Psoas muscle (tissue), 8 donors: ENCODE results near the gene SRMS. TPM values are rescaled to one million over a fixed set of nuclear protein-coding genes. Genes with fewer than 3 reads are reported as not detected.

Experiments
- ATAC-seq, 4 donors: fragments of 200-7000 bp; cut with Tn5 transposase; one replicate each; pipeline ENCODE4 v1.9.1; 2020; ENCODE audit warnings: moderate library complexity in 3 of 4, mild to moderate bottlenecking in 2 of 4
- DNase-seq, 2 donors: peaks; one replicate each; pipeline ENCODE4 v3.0.0-alpha.2; 2020
- H3K27ac ChIP-seq: fragments of 200-600 bp; one replicate; pipeline ENCODE4 v1.8.0; 2022
- H3K27me3 ChIP-seq, 3 donors: fragments of 200-600 bp in 1 of 3; one replicate each; pipeline versions ENCODE4 v1.6.1 to v1.8.0; 2013 to 2022; ENCODE audit warnings: low read length in 2 of 3, mild to moderate bottlenecking in 2 of 3, moderate library complexity in 1 of 3; ENCODE audit not compliant: insufficient read depth in 3 of 3
- H3K36me3 ChIP-seq, 2 donors: fragments of 200-600 bp in 1 of 2; one replicate each; pipeline versions ENCODE4 v1.6.1 to v1.8.0; 2013 to 2022; ENCODE audit warnings: low read depth in 1 of 2, mild to moderate bottlenecking in 1 of 2, moderate library complexity in 1 of 2; ENCODE audit not compliant: insufficient read depth in 1 of 2
- H3K4me1 ChIP-seq: fragments of 200-600 bp; one replicate; pipeline ENCODE4 v1.8.0; 2022
- H3K4me3 ChIP-seq: fragments of 200-600 bp; one replicate; pipeline ENCODE4 v1.8.0; 2022; ENCODE audit warnings: mild to moderate bottlenecking
- H3K9me3 ChIP-seq: fragments of 200-600 bp; one replicate; pipeline ENCODE4 v1.8.0; 2022
- WGBS, 3 donors: extraction: QIAGEN DNeasy Blood & Tissue Kit; methylation state at CpG; one replicate each; pipeline versions ENCODE4 v1.1.6 to v1.1.7; 2013; 5-methylcytosine and 5-hydroxymethylcytosine counted together
- intact Hi-C, 2 donors: fragments of 100-400 bp; cut with DNase I; formaldehyde crosslinking; loops; one replicate each; pipeline versions ENCODE4 v1.11.0 to v1.14.2; 2022
- polyA plus RNA-seq, 3 donors: library from polyadenylated mRNA; stranded (reverse); fragments of 200-250 nt; gene quantifications; one replicate each; pipeline ENCODE4 v1.2.3, GENCODE V29; 2013
- total RNA-seq, 4 donors: library from RNA; stranded (reverse); fragmentation: NEBNext Ultra II Directional in 2 of 4; extraction: Animal tissue kit (Norgen Biotek cat#: 25700) in 2 of 4; gene quantifications; one replicate each; pipeline versions ENCODE4 v1.2.1 to v1.2.4, GENCODE V29; 2021 to 2023
- TF ChIP-seq, protein P1 (sequence below): fragments of 200-600 bp; IDR thresholded peaks from one replicate; pipeline ENCODE4 v1.8.0; 2022; ENCODE audit warnings: antibody characterized with exemption
- donor health status: healthy with polysubstance abuse.
- donor health status: DM: no; HTN: no; CAD: no; lungs with moderate emphysema.
- donor health status: Bipolar disorder and iron deficiency.
- donor health status: healthy.
- donor health status: DM: yes; HTN: yes; CAD: no.
- donor health status: DM: no; HTN: no; CAD: no.
- donor health status: DM: no; HTN: no; CAD: no.
- donor health status: DM: yes; HTN: yes; CAD: no.

SRMS gene
- total and polyA plus RNA-seq, 7 donors, result not detected

DNA sequence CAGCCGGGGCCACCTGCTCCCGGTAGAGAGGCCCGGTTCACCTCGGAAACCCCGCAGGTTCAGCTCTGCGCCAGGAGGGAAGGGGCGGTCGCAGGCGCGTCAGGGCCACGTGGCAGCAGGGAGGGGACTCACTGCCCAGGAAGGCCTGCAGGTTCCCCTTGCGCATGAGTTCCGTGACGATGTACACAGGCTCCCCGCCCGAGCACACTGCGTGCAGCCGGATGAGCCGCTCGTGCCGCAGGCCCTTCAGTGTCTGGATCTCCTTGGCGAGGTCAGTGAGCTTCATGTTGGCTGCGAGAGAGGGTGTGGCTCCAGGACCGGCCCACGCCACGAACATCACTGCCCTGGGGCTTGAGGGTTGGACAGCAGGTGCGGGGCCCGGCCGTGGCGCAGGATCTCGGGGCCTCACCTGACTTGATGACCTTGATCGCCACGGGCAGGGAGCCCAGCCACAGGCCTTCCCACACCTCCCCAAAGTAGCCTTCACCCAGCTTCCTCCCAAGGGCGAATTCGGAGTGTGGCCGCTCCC, 5.5 kb downstream of the SRMS start:
- TF ChIP-seq, protein P1, sequence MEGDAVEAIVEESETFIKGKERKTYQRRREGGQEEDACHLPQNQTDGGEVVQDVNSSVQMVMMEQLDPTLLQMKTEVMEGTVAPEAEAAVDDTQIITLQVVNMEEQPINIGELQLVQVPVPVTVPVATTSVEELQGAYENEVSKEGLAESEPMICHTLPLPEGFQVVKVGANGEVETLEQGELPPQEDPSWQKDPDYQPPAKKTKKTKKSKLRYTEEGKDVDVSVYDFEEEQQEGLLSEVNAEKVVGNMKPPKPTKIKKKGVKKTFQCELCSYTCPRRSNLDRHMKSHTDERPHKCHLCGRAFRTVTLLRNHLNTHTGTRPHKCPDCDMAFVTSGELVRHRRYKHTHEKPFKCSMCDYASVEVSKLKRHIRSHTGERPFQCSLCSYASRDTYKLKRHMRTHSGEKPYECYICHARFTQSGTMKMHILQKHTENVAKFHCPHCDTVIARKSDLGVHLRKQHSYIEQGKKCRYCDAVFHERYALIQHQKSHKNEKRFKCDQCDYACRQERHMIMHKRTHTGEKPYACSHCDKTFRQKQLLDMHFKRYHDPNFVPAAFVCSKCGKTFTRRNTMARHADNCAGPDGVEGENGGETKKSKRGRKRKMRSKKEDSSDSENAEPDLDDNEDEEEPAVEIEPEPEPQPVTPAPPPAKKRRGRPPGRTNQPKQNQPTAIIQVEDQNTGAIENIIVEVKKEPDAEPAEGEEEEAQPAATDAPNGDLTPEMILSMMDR, result no peak
- DNase-seq, result no peak

DNA sequence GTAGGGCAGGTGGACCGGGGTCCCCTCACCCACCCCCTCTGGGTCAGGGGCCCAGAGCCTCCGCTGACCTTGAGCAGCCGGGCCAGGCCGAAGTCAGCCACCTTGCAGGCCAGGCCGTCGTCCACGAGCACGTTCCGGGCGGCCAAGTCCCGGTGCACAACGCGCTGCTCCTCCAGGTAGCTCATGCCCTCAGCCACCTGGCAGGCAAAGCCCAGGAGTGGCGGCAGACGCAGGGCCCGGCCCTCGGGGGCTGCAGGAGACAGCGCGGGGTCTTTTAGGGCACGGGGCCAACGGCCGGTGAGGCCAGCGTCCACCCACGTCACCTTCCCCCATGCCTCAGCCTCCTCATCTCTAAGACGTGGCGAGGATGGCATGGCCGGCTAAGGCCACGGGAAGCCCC, 6.2 kb downstream of the SRMS start:
- H3K4me1 ChIP-seq, result no peaks in the 10 kb centered on the region
- H3K9me3 ChIP-seq, result no peaks in the 10 kb centered on the region
- TF ChIP-seq, protein P1, result no peak
- peaks cover 0 to 32% (median 5%) of the 10 kb centered on the region in 3 donors for H3K27me3 ChIP-seq
- H3K4me3 ChIP-seq, result no peak overlapping the region
- H3K27ac ChIP-seq, result no peak overlapping the region
- intact Hi-C loops, result no loop called here
- H3K36me3 ChIP-seq, result no peaks in the 10 kb centered on the region
- no peak for ATAC-seq
- DNase-seq, result no peak
- WGBS, 3 donors, result 86 to 91% (median 90%) methylated on average over 28 of the region's 28 CpGs

More for the DNA sequence above, 5.5 kb downstream of the SRMS start:
- Histone ChIP-seq H3K36me3 (no peaks in the 10 kb centered on the region), H3K9me3 (no peaks in the 10 kb centered on the region), H3K4me3 (no peak overlapping the region), H3K4me1 (no peaks in the 10 kb centered on the region), H3K27me3 (peaks cover 0 to 29% (median 0%) of the 10 kb centered on the region in 3 donors), H3K27ac (no peak overlapping the region)
- WGBS, 3 donors, result 77 to 86% (median 82%) methylated on average over 31 to 36 of the region's 36 CpGs
- ATAC-seq, result no peak
- intact Hi-C loops, result no loop called here

DNA sequence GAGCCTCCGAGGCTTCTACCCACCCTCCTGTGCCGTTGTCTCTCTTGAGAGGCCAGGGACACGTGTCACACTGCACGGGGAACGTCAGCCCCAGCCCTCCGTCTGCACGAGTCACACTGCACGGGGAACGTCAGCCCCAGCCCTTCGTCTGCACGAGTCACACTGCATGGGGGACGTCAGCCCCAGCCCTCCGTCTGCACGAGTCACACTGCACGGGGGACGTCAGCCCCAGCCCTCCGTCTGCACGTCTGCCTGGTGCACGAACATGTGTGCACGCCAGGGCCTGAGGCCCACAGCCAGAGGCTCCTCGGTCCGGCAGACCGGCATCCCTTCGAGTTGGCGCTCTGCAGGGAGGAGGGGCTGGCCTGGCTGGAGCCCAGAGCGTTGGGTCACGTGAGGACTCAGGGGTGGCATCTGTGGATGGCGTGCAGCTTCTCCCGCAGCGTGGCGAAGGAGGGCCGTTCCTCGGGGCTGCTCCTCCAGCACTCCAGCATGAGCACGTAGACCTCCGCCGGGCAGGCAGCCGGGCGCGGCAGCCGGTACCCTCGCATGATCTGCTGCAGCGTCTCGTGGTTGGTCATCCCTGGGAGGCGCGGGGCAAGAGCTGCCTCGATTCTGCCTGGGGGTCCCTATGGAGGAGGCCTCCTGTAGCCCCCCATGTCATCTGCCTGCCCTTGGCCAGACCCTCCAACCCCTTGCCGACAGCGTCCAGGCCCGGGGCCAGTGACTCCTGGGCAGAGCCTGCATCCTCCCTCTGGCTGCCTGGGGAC, 6.9 kb downstream of the SRMS start:
- intact Hi-C loops, result no loop called here
- Histone ChIP-seq H3K27ac (no peak overlapping the region), H3K9me3 (no peaks in the 10 kb centered on the region), H3K4me1 (no peaks in the 10 kb centered on the region), H3K4me3 (no peak overlapping the region), H3K27me3 (peaks cover 0 to 27% (median 8%) of the 10 kb centered on the region in 3 donors), H3K36me3 (no peaks in the 10 kb centered on the region)
- TF ChIP-seq, protein P1, result no peak
- DNase-seq (no peak), ATAC-seq (no peak)
- WGBS, 3 donors, result 44 to 58% (median 45%) methylated on average over 47 to 49 of the region's 49 CpGs

DNA sequence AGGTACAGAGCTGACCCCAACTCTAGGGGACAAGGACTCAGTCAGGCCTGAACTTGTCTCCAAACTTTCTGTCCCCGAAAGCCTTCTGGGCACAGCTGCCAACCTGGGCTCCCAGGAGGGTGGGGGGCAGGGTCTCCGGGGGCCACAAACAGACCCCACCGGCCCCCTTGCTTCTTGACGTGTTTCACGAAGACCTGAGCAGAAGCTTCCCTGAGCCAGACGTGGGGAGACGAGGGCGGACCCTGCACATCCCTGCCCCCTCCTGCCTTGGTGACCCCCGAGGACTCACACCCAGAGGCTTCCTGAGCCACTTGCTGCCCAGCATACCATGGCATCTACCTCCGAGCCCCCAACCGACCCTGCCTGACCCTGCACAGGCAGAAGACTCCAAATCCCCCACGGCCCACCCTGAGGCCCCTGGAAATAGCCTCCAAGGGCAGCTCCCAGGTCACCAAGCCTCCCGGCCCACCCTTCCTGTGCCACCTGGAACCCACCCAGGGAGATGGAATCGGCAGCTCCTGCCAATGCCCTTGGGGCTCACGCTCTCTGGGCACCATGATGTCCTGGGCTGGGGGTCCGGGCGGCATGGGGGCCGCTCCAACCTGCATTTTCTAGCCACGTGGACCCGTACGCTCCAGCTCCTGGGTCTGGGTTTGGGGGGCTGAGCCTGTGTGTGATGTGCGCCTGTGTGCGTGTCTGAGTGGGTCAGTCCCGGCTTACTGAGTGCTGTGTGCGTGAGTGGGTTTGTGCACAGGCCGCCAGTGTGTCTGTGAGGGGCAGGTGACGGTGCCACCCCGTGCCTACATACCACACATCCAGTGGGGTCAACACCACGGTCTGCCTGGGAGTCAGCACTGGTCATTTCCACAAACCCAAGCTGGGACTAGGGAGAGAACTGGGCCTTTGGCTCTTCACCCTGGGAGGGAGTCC, 7.8 kb downstream of the SRMS start:
- Histone ChIP-seq H3K27ac (no peak overlapping the region), H3K27me3 (peaks cover 0 to 27% (median 10%) of the 10 kb centered on the region in 3 donors), H3K36me3 (no peaks in the 10 kb centered on the region), H3K4me1 (no peaks in the 10 kb centered on the region), H3K4me3 (no peak overlapping the region), H3K9me3 (no peaks in the 10 kb centered on the region)
- TF ChIP-seq, protein P1, result no peak
- DNase-seq, result no peak
- WGBS, 3 donors, result 84 to 92% (median 89%) methylated on average over 29 of the region's 29 CpGs
- ATAC-seq, result no peak
- intact Hi-C loops, result loop anchor here (2.0 to 5.0 kb wide), 6 partner anchors 73 to 435 kb away; no protein-coding TSS in a partner anchor
